ENCODE data around the gene CAVIN1. TPM values are rescaled to one million over a fixed set of nuclear protein-coding genes. Genes with fewer than 3 reads are reported as not detected.

Gene CAVIN1
- total RNA-seq, 2 donors from 2014 or later: 2.4 to 4.3 TPM

DNA sequence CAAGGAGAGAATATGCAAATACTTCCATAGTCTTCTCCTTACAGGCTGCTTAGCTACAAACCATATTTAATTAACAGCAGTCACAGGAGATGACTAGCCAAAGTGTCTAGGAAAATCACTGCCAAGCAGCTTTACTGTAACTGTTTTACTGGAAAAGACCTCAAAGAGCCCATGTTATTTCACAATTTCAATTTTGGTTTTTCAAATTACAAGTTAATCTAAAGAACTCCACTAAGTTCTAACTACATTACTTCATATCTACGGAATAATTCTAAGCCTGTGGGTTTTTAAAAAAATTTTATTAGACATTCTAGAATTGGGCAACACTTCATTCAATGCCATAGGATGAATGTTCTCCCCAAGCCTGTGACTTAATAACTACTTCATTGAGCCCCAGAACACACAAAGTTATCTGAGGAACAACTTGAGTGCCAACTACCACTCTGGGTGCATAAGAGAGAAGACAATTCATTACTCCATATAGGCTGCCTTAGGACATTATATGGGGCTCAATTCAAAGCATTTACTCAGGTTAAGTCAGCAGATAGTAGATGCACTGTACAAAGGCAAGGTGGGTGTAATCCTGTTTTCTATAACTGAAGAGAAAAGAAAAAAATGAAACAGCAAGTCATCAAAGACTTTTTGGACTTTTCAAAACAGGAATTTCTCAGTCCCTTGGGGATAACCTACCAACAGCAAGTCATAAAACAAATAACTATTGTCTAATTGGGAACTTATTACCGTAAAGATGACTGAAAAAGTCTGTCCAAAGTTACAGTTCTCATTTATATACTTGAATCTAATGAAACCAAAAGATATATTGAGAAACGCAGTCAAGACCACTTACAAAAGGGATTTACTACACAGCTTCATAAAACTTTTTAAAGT is 67.9 kb downstream of the CAVIN1 start:
- DNase-seq (no peak), ATAC-seq (replicated peaks in 1 of 2) (peak in 1 of 2 donors; percentile 45)
- Mint-ChIP-seq H3K27me3 (ENCODE audit: low read depth) (no peaks in the 10 kb centered on the region), H3K4me1 (ENCODE audit: low read depth) (peaks cover 53% of the 10 kb centered on the region), H3K9me3 (no peaks in the 10 kb centered on the region), H3K4me3 (peak overlapping the region; percentile 5 to 89), H3K36me3 (ENCODE audit: insufficient read depth in 2 of 2) (peaks cover 3 to 19% of the 10 kb centered on the region in 2 donors), H3K27ac (peak overlapping the region; percentile 92)

Other genes starting within 250 kb of the CAVIN1 start
- under 1 TPM; 0.26 to 0.39 TPM for gene KCNH4, start 242.1 kb downstream of the CAVIN1 start, total RNA-seq
- not detected for gene HCRT, start 237.8 kb downstream of the CAVIN1 start, total RNA-seq
- 10 to 100 TPM; 17.3 to 18.8 TPM for gene GHDC, start 228.8 kb downstream of the CAVIN1 start, total RNA-seq
- 100 to 1,000 TPM; 252 to 269 TPM for gene STAT5B, start 146.9 kb downstream of the CAVIN1 start, total RNA-seq
- 100 to 1,000 TPM; 243 to 264 TPM for gene STAT5A, start 134.8 kb downstream of the CAVIN1 start, total RNA-seq
- 100 to 1,000 TPM; 346 to 380 TPM for gene STAT3, start 34.8 kb downstream of the CAVIN1 start, total RNA-seq
- gene ATP6V0A1, start 35.6 kb upstream of the CAVIN1 start, total RNA-seq: 10 to 100 TPM; 22.1 TPM
- 1 to 10 TPM; 9.4 to 9.8 TPM for gene NAGLU, start 113.0 kb upstream of the CAVIN1 start, total RNA-seq
- 1 to 10 TPM; 1.3 to 1.8 TPM for gene HSD17B1, start 129.7 kb upstream of the CAVIN1 start, total RNA-seq
- 10 to 100 TPM; 98.2 to 98.5 TPM for gene COASY, start 138.9 kb upstream of the CAVIN1 start, total RNA-seq
- gene MLX, start 143.8 kb upstream of the CAVIN1 start, total RNA-seq: 10 to 100 TPM; 38.8 to 41.2 TPM
- gene PSMC3IP, start 154.5 kb upstream of the CAVIN1 start, total RNA-seq: 10 to 100 TPM; 31.7 to 40.7 TPM
- 10 to 100 TPM; 41.5 to 42.6 TPM for gene RETREG3, start 186.1 kb upstream of the CAVIN1 start, total RNA-seq
- gene TUBG1, start 186.4 kb upstream of the CAVIN1 start, total RNA-seq: 10 to 100 TPM; 42.3 to 51.5 TPM
- 10 to 100 TPM in 1 of 2 donors, 1 to 10 TPM in 1; 8.1 to 11.2 TPM for gene TUBG2, start 236.0 kb upstream of the CAVIN1 start, total RNA-seq

Measured in activated T-cell treated with anti-CD3 and anti-CD28 coated beads, Interleukin-2, amount 50 U/mL, for 72 hours (primary cell).